ENCODE measurements around the gene NUMBL. TPM values are rescaled to one million over a fixed set of nuclear protein-coding genes. Genes with fewer than 3 reads are reported as not detected.

Gene NUMBL
- 61.3 to 81.3 TPM (median 72.9 TPM) in 5 replicates for total RNA-seq (2022; extraction: Qiagen RNA extraction)

GRCh38 chr19:40690050-40690692, at the start of gene NUMBL:
Gene NUMBL (minus strand): TSS chr19:40690651. CDS start chr19:40690483, 168 bp downstream.

GRCh38 chr19:40716482-40717324, 26.3 kb upstream of the NUMBL start, which contains the start of the genes COQ8B and ITPKC:
Gene COQ8B (minus strand): TSS chr19:40716886. CDS start chr19:40714632, 2,254 bp downstream.
Gene ITPKC (plus strand): TSS chr19:40717112. CDS start chr19:40717136, 24 bp downstream.

Other genes starting within 250 kb of the NUMBL start
- gene SERTAD3, start 246.3 kb downstream of the NUMBL start, total RNA-seq (2022; extraction: Qiagen RNA extraction) = 38.2 to 45.6 TPM (median 44.2 TPM) in 5 replicates
- 239 to 357 TPM (median 312 TPM) in 5 replicates for gene BLVRB, start 224.9 kb downstream of the NUMBL start, total RNA-seq (2022; extraction: Qiagen RNA extraction)
- gene SPTBN4, start 223.7 kb downstream of the NUMBL start, total RNA-seq (2022; extraction: Qiagen RNA extraction) = 0.55 to 0.76 TPM (median 0.72 TPM) in 5 replicates
- gene SHKBP1, start 113.8 kb downstream of the NUMBL start, total RNA-seq (2022; extraction: Qiagen RNA extraction) = 101 to 139 TPM (median 131 TPM) in 5 replicates
- gene LTBP4, start 89.3 kb downstream of the NUMBL start, total RNA-seq (2022; extraction: Qiagen RNA extraction) = 39.9 to 57.0 TPM (median 49.9 TPM) in 5 replicates
- 87.5 to 108 TPM (median 93.3 TPM) in 5 replicates for gene COQ8B, start 26.2 kb upstream of the NUMBL start, total RNA-seq (2022; extraction: Qiagen RNA extraction)
- 32.7 to 43.3 TPM (median 38.0 TPM) in 5 replicates for gene ITPKC, start 26.5 kb upstream of the NUMBL start, total RNA-seq (2022; extraction: Qiagen RNA extraction)
- 17.5 to 19.9 TPM (median 18.5 TPM) in 5 replicates for gene ACTMAP, start 59.8 kb upstream of the NUMBL start, total RNA-seq (2022; extraction: Qiagen RNA extraction)
- 145 to 182 TPM (median 154 TPM) in 5 replicates for gene SNRPA, start 60.6 kb upstream of the NUMBL start, total RNA-seq (2022; extraction: Qiagen RNA extraction)
- gene MIA, start 84.9 kb upstream of the NUMBL start, total RNA-seq (2022; extraction: Qiagen RNA extraction) = not detected in 5 replicates
- 14.0 to 20.1 TPM (median 17.1 TPM) in 5 replicates for gene RAB4B, start 87.6 kb upstream of the NUMBL start, total RNA-seq (2022; extraction: Qiagen RNA extraction)
- 85.4 to 95.3 TPM (median 93.9 TPM) in 5 replicates for gene EGLN2, start 108.5 kb upstream of the NUMBL start, total RNA-seq (2022; extraction: Qiagen RNA extraction)
- gene CYP2A6, start 159.8 kb upstream of the NUMBL start, total RNA-seq (2022; extraction: Qiagen RNA extraction) = 0.08 TPM in 1 of 5 replicates, not detected in the others
- not detected in 5 replicates for gene CYP2A7, start 191.6 kb upstream of the NUMBL start, total RNA-seq (2022; extraction: Qiagen RNA extraction)

Data from A549 treated with Hydrocortisone at 1 μM for 4 hours (cell line).